ENCODE measurements around the gene SESTD1.

DNA sequence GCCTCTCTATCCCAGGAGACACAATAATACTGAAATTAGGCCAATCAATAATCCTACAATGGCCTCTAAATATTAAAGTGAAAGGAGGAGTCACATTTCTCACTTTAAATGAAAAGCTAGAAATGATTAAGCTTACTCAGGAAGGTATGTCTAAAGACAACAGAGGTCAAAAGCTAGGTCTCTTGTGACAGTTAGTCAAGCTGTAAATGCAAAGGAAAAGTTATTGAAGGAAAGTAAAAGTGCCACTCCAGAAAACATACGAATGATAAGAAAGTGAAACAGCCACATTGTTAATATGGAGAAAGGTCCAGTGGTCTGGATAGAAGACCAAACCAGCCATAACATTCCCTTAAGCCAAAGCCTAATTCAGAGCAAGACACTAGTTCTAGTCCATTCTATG is 9.5 kb downstream of the SESTD1 start:
- TF ChIP-seq, protein P1, sequence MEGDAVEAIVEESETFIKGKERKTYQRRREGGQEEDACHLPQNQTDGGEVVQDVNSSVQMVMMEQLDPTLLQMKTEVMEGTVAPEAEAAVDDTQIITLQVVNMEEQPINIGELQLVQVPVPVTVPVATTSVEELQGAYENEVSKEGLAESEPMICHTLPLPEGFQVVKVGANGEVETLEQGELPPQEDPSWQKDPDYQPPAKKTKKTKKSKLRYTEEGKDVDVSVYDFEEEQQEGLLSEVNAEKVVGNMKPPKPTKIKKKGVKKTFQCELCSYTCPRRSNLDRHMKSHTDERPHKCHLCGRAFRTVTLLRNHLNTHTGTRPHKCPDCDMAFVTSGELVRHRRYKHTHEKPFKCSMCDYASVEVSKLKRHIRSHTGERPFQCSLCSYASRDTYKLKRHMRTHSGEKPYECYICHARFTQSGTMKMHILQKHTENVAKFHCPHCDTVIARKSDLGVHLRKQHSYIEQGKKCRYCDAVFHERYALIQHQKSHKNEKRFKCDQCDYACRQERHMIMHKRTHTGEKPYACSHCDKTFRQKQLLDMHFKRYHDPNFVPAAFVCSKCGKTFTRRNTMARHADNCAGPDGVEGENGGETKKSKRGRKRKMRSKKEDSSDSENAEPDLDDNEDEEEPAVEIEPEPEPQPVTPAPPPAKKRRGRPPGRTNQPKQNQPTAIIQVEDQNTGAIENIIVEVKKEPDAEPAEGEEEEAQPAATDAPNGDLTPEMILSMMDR (conservative IDR thresholded peaks at IDR 0.05; ENCODE audit: low read length) = no peak
- TF ChIP-seq EZH2phosphoT487 (IDR thresholded peaks at IDR 0.05; ENCODE audit: borderline replicate concordance, low read depth, low read length) = no peak
